ENCODE measurements around the gene RTP1.
"Not testable (repeated sequence)": the region's sequence is repeated elsewhere in the genome, so short reads cannot be mapped to it uniquely, and the experiment has no call there.

RTP1 gene

GRCh38 chr3:187196573-187197334, 532 bp upstream of the RTP1 start:
- no peak for DNase-seq (ENCODE audit: extremely low read depth in 1 of 2, low read depth in 1 of 2)

GRCh38 chr3:187198490-187198889, 1.2 kb downstream of the RTP1 start:
- no peak for DNase-seq (ENCODE audit: extremely low read depth in 1 of 2, low read depth in 1 of 2)

GRCh38 chr3:187199463-187200050, 2.3 kb downstream of the RTP1 start:
- DNase-seq (ENCODE audit: extremely low read depth in 1 of 2, low read depth in 1 of 2): not testable (repeated sequence)

DNA sequence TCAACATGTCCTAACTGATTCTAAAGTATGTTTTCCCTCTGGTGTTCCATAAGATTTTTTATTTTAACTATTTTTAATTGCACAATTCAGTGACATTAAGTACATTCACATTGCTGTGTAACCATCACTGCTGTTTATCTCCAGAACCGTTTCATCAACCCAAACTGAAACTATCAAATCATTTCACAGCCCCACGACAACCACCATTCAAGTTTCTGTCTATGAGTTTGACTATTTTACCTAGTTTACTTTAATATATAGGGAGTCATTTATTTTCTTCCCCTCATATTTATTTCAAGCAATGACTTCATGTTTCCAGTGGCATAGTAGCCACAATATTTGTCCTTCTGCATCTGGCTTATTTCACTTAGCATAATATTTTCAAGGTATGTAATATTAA, 8.4 kb downstream of the RTP1 start:
- DNase-seq (ENCODE audit: extremely low read depth in 1 of 2, low read depth in 1 of 2): no peak

- DNase-seq (ENCODE audit: extremely low read depth in 1 of 2, low read depth in 1 of 2): no peak
These were observed 9.8 kb downstream of the RTP1 start for GRCh38 chr3:187207062-187207461.

DNA sequence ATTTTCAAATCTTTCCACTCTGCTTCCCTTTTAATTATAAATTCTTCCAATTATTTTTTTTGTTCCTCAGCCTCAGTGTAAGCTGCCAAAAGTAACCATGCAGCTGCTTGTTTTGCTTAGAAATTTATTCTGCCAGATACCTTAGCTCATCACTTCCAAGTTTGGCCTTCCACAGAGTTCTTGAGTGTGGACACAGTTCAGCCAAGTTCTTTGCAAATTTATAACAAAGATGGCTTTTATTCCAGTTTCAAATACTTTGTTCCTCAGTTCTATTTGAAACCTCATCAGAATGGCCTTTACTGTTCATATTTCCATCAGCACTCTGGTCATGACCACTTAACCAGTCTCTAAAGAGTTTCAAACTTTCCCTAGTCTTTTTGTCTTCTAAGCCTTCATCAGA, 10.3 kb downstream of the RTP1 start:
- no peak for DNase-seq (ENCODE audit: extremely low read depth in 1 of 2, low read depth in 1 of 2)

DNA sequence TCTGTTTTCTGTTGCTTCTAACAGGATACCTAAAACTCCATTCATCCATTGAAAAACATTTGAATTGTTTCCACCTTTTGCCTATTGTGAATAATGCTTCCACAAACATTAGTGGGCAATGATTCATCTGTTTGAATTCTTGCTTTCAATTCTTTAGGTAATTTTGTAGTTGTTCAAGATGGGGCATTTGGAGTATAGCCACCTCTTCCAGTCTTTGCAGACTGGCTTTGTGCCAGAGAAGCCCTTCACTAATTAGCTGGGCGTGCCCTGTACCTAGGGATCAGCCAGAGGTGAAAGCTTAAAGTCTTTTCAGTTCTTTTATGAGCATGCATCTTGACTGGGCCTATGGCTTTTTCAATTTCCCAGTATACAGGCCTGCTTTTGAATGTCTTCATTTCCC, 10.9 kb downstream of the RTP1 start:
- no peak for DNase-seq (ENCODE audit: extremely low read depth in 1 of 2, low read depth in 1 of 2)

GRCh38 chr3:187209491-187209890, 12.2 kb downstream of the RTP1 start:
- no peak for DNase-seq (ENCODE audit: extremely low read depth in 1 of 2, low read depth in 1 of 2)

GRCh38 chr3:187210091-187210490, 12.8 kb downstream of the RTP1 start:
- no peak for DNase-seq (ENCODE audit: extremely low read depth in 1 of 2, low read depth in 1 of 2)

DNA sequence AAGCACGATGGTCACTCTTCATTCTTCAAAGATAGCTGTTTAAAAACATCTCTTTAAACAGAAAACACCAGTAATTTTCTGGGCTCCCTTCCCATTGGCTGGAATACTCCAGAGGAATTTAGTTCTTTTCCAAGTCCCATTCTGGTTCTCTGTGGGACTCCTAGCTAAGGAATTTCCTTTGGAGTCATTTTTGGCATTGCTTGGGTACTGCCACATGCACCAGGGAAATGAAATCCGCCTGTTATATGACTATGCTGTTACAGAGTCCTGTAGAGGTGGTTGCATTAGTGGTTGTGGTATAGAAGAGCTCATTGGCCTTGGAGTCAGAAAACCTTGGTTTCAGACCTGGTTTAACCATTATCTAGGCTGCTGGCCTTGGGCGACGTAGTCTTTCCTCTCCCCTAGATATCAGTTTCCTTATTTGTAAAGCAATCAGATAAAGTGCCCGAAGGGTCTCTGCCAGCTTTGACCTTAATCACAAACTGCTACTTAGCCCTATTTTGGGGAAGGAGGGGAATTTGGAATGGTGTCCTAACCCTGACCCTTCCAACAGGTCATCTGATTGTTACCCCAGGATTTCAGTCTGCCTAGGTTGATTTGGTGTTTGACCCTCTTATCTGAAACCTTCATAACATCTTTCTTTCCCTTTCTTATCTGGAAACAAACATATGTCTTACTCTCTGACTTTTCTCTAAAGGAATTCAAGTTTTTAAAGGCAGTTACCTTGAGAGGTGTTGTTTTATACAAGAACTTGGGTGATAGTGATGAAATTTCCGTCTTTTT, 13.4 kb downstream of the RTP1 start:
- DNase-seq (ENCODE audit: extremely low read depth in 1 of 2, low read depth in 1 of 2): no peak

DNA sequence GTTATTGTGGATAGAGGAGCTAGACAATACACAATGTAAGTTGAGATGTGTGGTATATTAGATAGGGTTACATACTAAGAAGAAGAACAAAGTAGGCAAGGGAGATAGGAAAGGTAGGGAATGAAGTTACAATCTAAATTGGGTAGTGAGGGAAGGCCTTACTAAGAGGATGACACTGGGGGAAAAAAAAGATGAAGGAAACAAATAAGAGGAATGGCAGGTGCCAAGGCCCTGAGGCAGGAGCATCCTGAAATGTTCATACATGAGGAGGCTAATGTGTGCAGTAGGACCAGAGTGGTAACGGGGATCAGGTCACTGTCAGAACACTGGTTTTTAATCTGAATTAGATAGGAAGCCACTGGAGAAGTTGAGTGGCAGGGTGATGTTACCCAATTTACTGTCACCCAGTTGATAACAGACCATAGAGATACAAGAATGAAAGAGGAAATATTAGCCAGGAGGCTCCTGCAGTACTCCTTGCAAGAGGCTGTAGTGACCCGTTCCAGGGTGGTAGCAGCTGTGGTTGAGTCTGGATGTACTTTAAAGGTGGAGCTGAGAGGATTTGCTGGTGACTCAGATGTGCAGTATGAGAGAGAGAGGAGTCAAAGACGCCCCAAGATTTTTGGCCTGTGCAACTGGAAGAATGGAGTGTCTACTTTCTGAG, 14.4 kb downstream of the RTP1 start:
- DNase-seq (ENCODE audit: extremely low read depth in 1 of 2, low read depth in 1 of 2): no peak

DNA sequence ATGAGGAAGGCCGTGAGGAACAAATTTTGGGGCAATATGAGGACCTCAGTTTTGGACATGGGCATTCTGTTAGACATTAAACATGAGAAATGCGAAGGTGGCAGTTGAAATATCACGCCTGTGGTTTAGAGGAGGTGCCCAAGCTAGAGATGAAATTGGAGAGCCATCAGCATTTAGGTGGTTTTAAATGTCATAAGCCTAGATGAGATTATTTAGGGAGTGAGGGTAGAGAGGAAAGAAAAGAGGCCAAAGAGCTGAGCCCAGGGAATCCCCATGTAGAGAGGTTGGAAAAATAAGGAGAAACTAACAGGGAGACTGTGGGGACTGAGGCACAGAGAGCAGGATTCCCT, 14.9 kb downstream of the RTP1 start:
- DNase-seq (ENCODE audit: extremely low read depth in 1 of 2, low read depth in 1 of 2): no peak

DNA sequence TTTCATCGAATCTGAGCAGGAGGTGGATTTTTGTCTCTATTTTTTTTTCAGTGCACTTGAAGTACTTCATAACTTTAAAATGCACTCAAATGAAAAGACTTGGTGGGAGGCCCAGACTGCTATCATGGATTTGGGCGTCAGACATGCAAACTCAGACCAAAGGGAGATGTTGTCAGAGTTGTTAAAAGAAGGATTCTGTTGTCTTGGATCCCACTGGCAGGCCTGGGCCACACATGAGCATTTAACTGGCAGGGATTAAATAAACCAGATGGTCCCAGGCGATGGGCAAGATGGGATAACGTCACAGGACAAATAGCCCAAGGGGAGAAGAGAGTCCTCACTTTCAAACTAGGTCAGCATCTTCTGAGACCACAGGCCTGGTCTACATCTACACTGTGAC, 15.4 kb downstream of the RTP1 start:
- DNase-seq (ENCODE audit: extremely low read depth in 1 of 2, low read depth in 1 of 2): no peak

- DNase-seq (ENCODE audit: extremely low read depth in 1 of 2, low read depth in 1 of 2): no peak
These were observed 16.3 kb downstream of the RTP1 start for GRCh38 chr3:187213616-187214015.

DNA sequence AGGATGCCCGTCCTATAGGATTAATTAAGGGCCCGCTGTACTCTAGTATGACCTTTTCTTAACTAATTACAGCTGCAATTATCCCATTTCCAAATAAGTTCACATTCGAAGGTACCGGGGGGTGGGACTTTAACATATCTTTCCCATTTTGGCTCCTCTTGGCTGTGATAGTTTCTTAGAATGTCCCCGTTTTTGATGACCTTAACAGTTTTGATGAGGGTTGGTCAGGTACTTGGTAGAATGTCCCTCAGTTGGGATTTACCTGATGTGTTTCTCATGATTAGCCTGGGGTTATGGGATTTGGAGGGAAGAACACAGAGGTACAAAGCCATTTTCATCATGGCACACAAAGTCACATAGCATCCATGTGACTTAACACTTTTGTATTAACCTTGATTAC, 18.2 kb downstream of the RTP1 start:
- DNase-seq (ENCODE audit: extremely low read depth in 1 of 2, low read depth in 1 of 2): no peak

DNA sequence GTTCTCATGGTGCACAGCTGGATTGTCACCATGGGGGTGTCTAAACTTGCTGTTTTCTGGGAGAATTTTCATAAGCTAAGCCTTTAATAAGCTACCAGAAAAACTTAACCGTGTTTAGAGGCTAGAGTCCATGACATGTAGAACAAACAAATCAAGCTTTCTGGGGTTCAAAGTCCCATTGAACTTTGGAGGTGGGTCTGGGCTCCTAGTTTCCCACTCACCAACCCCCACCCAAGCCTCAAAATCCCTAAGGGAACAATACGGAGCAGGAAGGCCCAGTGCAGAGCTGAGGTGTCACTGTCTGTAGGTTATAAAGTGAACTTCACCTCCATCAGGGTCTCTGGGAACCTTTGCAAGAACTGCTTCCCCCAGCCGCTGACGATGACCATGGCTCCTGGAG, 25.5 kb downstream of the RTP1 start:
- no peak for DNase-seq (ENCODE audit: extremely low read depth in 1 of 2, low read depth in 1 of 2)

DNA sequence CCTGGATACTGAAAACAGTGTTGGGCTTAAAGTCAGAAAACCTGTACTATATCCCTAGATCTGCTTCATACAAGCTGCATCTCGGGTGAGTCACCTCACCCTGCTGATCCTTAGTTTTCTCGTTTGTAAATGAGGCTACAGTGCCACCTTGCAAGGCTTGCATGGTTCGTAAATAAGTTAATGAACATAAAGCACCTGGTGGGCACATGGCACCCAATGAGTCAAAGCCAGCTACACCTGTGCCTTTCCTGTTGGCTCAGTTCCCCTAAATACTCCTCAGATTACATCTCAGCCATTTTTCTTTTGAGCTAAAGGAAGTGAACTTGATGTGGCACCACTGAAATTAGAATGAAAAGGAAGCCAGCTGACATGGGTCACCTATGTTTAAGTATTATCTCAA, 26.5 kb downstream of the RTP1 start:
- no peak for DNase-seq (ENCODE audit: extremely low read depth in 1 of 2, low read depth in 1 of 2)

DNA sequence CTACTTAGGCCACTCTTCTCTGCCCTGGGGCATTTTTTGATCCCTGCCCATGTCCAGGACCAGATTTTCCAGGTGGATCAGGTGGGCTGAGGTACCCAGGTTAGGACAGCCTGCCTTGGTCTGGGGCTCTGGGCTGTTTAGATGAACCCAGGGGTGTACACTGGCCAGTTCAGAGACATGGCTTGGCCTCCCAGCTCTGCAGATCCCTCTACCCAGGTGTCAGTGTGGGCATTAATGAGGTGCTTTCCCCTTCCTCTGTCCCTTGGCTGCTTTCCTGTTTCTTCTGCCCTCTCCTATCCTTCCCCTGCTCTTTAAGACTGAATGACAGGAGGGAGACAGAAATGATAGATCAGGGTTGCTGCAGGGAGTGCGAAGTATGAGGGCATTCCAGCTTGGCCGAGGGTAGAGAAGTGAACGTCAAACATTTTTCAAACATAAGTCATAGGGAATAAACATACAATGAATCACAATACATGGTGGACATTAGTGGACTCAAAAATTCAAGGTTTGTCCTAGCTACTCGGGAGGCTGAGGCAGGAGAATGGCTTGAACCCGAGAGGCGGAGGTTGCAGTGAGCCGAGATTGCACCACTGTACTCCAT, 30.5 kb downstream of the RTP1 start:
- no peak for DNase-seq (ENCODE audit: extremely low read depth in 1 of 2, low read depth in 1 of 2)

DNA sequence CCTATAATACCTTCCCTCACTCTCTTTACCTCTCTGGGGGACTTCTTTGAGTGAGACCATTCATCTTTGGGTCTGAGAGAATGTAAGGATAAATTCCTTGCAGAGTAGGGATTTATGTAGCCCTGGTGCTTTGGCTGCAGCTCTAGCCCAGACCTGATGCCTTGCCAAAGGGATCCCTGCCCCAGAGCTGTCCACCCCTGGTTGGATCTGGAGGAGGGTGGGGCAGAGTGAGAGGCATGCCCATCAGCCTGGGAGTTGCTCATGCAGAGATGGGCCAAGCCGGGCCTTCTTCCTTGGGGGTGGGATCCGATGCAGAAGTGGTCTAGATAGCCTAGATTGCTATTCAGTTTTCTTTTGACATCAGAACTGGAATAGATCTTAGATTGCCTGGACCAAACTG, 31.5 kb downstream of the RTP1 start:
- no peak for DNase-seq (ENCODE audit: extremely low read depth in 1 of 2, low read depth in 1 of 2)

- no peak for DNase-seq (ENCODE audit: extremely low read depth in 1 of 2, low read depth in 1 of 2)
These were observed 32.7 kb downstream of the RTP1 start for GRCh38 chr3:187230011-187230410.

DNA sequence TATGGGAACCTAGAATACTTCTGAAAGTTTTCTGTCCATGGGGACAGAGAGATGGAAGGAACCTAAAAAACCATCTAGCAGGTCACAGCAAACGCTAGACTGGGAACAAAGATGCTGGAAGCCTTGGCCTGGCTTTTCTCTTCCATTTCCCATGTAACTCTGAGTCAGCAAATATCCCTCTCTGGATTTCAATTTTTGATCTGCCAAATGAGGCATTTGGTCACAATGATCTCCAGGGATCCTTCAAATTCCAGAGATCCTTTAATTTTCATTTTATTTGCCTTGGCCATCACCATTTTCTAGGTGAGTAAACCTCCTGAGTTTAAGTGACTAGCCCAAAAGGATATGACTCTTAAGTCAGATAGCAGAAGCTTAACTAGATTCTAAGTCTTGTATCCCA, 39.7 kb downstream of the RTP1 start:
- DNase-seq (ENCODE audit: extremely low read depth in 1 of 2, low read depth in 1 of 2): no peak
